ENCODE data around the gene ZMIZ1.

ZMIZ1 gene

DNA sequence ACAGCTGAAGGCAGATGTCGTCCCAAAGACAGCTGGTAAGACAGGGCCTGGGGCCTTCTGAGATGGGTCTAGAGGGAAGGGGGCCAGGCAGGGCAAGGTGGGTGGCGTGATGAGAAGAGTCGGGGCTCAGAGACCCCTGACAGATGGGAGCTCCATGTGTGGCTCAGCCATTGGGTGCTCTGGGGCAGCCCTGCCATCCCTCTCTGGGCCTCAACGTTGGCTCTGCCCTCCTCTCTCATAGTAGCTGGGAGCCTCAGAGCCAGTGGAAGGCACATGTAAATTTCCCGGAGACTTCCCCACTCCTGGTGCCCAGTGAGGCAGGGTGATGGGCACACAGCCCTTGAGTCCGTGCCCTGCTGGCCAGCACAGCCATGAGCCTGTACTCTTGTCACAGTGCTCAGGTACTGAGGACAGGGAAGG lies 280.3 kb downstream of the ZMIZ1 start:
- no peak for DNase-seq

DNA sequence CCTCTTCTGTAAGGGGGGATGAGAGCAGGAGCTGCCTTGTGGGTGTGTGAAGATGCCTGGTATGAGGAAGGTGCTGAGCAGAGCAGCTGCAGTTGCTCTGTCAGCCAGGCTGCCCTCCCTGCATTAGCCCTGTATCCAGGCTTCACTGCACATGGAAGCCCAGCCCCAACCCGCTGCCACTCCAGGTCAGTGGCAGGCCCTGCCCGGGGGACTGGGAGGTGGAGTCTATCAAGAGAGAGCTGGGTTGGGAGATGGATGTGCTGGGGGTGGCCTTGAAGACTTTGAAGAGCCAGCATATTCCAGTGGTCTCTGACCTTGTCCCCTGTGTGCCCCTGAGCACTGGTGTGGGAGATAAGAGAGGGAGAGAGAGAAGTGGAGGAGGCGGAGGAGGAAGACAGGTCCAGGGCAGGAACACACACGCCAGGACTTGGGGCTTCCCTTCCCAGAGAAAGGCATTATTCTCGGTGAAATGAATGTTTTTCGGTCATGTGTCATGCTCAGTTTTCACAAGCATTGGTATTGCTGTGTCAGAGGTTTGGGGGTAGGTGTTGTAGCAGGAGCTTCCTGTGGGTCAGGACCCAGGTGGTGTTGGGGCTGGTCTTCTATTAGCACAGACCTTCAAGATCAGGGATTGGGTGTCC lies 281.1 kb downstream of the ZMIZ1 start:
- DNase-seq: no peak

DNA sequence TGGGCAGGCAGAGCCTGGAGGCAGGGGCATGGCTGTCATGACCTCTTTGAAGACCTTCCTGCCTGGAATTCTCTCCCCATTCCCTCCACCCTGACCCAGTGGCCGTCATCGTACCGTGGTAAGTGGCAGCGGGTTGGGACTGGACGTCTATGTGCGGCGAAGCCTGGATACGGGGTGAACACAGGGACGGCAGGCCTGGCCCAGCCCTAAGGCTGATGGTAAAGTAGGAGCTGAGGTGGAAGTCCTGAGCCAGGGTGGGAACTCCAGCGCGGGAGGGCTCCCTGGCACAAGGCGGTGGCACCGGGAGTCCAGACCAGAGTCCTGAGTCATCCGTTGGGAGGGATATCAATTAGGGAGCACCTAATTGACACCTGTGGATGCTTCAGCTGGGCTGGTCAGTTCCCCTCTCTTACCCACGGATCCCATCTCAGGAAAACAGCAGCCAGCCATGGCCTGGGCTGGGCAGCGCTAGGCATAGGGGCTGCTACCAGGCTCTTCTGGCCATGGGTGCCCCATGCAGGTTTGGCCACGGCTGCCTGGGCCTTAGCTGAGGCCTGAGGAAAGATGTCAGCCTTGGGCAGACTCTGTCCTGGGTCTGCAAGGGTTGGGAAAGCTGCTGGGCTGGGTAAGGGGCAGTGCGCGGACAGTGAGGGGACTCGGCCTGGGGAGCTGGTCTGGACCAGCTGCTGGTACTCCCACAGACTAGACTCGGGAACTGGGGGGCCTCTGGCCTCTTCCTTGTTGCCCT lies 281.8 kb downstream of the ZMIZ1 start:
- no peak for DNase-seq

DNA sequence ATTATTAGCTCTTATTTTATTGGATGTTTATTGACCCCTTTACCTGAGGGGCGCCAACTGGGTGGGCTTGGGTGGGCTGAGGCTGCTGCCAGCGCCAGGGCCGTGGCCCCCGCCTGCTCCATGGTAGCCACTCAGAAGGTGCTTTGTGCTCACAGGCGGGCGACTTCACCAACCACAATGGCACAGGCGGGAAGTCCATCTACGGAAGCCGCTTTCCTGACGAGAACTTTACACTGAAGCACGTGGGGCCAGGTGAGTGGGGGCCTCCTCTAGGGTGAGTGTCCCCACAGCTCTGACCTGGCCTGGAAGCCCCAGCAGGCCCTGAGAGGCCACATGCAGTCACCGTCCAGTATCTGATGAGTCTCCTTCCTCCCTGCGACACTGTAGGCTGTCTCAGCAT lies 282.6 kb downstream of the ZMIZ1 start:
- no peak for DNase-seq

DNA sequence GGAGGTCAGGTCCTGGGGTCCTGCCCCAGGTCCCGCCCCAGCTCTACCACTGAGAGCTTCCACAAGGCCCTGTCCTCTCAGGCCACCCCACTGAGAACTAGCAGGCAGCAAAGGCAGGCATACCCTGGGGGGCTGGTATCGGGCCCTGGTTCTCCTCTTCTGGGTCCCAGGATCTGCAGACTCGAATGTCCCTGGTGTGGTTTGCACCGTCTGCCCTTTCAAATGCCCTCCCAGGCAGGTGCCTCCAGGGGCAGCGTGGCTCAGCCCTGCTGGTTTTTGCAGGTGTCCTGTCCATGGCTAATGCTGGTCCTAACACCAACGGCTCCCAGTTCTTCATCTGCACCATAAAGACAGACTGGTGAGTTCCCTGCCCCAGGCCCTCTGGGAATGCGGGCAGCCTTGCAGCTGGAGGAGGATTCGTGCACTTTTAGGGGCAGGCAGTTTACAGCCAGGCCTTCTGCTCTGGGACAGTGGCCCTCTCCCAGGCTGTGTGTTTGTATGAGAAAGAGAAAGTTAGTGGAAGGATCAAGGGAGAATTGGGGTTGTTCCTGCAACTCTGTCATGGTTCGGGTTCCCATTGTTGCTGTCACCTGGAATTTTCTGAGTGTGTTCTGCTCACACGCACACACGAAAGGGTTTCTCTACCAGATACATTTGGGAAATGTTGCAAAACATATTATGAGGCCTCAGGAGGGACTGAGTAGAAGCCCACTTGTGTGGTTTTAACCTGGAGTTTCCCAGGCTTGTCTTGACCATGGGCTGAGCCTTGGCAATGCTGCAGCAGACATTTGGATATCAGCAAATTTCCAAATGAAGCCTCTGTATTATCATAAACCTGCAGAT lies 283.5 kb downstream of the ZMIZ1 start:
- no peak for DNase-seq

DNA sequence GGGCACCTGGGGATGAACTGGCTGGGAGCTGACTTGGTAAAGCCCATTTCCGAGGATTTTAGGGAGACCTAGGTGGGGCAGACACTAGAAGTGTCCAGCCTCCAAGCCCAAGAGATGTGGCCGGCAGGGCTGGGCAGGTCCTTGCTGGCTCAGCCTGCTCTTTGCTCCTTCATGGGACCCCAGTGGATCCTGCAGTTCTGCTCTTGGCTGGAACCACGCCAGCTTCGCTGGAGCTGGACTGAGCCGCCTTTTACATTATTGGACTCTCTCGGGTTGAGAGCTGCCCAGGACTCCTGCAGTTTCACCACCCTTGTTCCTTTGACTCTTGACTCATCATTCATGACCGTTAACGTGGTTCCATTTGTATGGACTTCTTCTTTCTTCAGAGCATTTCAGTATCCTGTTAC lies 284.2 kb downstream of the ZMIZ1 start:
- no peak for DNase-seq

DNA sequence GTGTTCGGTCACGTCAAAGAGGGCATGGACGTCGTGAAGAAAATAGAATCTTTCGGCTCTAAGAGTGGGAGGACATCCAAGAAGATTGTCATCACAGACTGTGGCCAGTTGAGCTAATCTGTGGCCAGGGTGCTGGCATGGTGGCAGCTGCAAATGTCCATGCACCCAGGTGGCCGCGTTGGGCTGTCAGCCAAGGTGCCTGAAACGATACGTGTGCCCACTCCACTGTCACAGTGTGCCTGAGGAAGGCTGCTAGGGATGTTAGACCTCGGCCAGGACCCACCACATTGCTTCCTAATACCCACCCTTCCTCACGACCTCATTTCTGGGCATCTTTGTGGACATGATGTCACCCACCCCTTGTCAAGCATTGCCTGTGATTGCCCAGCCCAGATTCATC lies 285.0 kb downstream of the ZMIZ1 start:
- DNase-seq: no peak

DNA sequence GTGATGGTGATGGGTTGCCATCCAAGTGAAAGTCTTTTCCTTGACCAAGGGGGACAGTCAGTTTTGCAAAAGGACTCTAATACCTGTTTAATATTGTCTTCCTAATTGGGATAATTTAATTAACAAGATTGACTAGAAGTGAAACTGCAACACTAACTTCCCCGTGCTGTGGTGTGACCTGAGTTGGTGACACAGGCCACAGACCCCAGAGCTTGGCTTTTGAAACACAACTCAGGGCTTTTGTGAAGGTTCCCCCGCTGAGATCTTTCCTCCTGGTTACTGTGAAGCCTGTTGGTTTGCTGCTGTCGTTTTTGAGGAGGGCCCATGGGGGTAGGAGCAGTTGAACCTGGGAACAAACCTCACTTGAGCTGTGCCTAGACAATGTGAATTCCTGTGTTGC lies 285.4 kb downstream of the ZMIZ1 start:
- DNase-seq: no peak

DNA sequence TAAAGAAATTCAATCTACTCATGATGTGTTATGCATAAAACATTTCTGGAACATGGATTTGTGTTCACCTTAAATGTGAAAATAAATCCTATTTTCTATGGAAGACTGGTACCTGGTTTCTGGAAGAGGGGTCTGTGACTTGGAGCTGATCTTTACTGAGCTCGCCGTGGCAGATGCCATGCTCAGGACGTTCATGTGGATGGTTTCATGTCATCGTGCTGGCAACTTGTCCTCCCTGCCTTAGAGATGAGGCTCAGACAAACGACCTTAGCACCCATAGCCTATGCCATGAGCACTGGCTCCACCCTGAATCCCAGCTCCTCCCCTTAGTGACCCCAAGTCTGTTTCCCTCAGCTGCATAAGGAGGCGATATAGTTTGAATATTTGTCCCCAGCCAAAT lies 285.8 kb downstream of the ZMIZ1 start:
- no peak for DNase-seq

DNA sequence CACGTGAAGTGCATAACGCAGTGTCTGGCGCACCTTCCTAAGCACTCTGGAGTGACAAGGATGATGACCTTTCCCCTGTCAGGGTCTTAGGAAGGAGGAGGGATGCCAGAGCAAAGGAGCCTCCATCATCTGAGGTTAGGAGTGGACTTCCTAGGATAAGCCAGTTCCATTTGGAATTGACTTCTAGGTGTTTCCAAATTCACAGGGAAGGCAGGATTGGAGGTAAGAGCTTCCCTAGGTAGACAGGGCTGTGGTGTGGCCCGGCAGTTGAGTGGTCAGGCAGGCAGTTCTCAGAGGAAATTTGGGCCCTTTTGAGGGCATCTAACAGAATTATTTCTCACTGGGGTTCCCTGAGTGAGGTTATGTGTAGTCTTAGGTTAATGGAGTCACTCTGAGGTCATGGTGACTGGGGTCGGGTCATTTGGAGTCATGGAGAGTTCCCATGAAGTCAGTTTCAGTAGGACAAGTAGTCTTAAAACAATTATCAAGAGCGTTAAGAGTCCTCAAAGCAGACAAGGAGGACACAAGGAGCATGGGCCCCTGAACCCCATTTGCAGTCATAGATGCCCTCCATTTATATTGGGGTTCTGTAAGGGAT lies 286.8 kb downstream of the ZMIZ1 start:
- no peak for DNase-seq

DNA sequence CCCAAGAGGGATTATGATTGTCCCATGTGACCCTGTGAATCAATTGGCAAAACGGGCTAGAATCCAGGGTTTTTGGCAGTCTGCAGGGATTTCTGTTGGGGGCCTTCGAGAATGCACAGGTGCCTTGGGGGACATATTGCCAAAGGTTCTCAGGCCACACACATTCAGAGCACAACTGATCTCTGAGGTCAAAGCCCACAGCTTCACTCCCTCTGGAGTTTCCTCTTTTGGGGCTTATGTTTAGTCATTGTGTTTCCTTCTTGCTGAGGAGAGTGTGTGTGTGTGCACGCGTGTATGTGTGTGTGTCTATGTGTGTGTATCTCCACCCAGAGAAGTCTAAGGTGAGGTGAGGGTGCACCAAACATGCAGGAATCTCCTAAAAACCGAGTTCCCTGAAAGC lies 287.3 kb downstream of the ZMIZ1 start:
- DNase-seq: no peak

DNA sequence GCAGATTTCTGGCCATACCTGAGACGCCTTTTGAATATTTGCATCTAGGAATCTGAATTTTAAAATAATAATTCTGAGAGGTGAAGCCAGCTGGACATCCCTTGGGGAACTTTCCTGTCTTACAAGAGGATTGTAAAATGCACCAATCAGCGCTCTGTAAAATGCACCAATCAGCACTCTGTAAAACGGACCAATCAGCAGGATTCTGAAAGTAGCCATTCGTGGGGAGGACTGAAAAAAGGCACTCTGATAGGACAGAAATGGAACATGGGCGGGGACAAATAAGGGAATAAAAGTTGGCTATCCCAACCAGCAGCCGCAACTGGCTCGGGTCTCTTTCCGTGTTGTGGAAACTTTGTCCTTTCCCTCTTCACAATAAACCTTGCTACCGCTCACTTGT lies 288.4 kb downstream of the ZMIZ1 start:
- DNase-seq: no peak

DNA sequence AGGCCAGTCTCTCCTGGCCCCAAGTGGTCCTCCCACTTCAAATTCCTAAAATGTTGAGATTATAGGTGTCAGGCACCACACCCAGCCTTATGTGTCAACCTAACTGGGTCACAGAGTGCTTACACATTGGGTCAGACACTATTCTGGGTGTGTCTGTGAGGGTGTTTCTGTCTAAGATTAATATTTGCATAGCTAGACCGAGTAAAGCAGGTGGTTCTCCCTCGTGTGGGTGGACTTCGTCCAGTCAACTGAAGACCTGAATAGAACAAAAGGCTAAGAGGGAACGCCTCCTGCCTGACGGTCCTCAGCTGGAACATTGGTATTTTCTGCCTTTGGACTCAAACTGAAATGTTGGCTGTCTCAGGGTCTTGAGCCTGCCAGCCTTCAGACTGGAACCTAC lies 290.0 kb downstream of the ZMIZ1 start:
- DNase-seq: no peak

DNA sequence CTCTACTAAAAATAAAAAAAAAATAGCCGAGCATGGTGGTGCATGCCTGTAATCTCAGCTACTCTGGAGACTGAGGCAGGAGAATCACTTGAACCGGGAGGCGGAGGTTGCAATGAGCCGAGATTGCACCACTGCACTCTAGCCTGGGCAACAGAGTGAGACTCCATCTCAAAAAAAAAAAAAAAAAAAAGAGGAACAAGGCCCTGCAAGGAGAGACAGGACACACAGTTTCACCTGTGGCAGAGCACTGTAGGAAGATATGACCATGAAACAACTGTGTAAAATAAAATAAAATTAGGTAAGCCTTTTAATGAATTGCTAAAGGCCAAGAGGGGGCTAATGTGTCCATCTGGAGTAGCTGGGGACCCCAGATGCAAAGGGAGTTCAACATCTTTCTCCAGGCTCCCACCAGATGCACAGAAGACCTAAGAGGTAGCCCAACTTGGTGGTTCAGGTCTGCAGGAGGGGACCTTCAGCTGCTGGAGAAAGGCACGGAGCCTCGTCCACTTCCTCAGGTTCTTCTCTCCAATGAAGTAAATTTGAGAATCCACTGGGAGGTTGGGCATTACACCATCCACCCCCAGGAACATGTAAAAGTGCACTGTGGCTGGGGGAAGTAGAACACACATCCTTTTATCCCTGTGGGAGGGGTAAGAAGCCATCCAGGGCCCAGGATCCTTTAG lies 291.2 kb downstream of the ZMIZ1 start:
- DNase-seq: no peak

DNA sequence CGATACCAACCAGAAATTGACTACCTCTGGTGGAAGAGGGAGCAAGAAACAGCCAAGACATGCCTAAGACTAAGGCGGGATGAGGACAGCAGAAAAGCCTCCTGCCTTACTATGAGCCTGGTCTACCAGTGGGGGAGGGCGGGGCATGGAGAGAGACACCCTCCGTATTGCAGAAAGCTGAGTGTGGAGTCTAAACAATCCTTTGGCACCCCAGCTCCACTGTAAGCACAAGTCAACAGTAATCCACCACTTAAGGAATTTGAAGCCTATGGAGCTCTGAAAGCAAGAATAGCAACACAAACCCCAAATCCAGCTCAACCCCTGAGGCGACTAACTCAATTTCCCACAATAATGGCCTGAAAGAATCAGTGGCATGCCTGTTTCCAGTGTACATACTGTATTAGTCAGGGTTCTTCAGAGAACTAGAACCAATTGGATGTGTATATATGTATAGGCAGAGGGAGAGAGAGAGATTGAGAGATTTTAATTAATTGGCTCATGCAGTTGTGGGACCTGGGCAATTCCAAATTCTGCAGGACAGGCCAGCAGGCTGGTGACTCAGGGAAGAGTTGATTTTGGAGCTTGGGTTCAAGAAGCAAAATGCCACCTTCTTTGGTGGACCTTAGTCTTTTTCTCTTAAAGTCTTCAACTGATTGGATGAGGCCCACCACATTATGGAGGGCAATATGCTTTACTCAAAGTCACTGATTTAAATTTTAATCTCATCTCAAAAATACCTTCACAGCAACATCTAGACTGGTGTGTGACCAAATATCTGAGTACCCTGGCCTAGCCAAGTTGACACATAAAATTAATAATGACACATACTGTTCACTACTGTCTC lies 292.0 kb downstream of the ZMIZ1 start:
- no peak for DNase-seq

DNA sequence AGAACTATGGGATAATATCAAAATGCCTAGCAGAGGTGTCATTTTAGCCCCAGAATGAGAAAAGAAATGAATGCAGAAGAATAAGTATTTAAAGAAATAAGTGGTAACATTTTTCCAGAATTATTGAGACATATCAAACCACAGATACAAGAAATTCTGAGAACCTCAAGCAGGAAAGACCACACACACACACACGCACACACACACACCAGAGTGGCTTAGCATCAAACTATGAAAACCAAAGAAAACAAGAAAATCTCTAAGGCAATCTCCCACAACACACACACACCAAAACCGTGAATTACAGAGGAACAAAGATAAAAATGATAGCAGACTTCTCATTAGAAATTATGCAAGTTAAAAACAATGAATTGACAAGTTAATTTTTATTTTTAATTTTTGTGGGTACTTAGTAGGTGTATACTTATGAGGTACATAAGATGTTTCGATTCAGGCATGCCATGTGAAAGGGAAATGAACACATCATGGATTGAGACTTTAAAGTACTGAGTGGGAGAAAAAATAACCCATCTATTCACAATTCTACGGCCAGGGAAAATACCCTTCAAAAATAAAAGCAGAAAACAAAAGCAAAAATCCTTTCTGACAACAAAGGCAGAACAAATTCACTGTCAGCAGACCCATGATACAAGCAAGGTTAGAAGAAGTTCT lies 293.1 kb downstream of the ZMIZ1 start:
- DNase-seq: no peak

Data from 8988T (cell line).